ENCODE data around the gene LTK.

Gene LTK

DNA sequence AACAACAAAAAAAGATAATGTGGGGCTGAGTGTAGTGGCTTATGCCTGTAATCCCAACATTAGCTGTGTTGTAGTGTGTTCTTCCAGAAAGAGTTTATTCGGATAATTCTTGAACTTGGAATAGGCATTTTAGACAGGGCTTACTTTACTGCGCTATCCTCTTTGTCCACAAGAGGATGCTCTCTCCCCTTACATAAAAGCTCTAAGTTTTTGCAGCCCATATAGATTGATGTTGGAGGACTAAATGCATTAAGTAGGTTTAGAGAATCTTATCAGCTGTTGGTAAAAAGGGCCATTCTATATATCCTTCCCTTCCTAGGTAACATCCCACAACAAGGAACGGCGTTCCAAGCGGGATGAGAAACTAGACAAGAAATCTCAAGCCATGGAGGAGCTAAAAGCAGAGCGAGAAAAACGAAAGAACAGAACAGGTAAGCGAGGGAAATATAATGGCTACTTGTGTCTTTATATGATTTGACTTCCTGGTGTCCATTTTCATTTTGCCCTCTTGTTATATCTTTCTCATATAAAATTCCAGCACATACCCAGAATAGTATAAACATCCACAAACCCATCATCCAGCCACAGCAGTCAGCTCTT, 47.7 kb downstream of the LTK start:
- no peak overlapping the region for H3K4me3 ChIP-seq (ENCODE audit: low read length)
- H3K9ac ChIP-seq (ENCODE audit: low read depth, low read length) = no peak overlapping the region
- H3K36me3 ChIP-seq (ENCODE audit: insufficient read depth, low read length) = peaks cover 71% of the 10 kb centered on the region
- H3K4me1 ChIP-seq (ENCODE audit: insufficient read depth, low read length) = no peaks in the 10 kb centered on the region
- WGBS = 95% methylated on average over 8 of the region's 8 CpGs
- H3K27me3 ChIP-seq (ENCODE audit: insufficient read depth, low read length) = no peaks in the 10 kb centered on the region
- no peaks in the 10 kb centered on the region for H3K9me3 ChIP-seq (ENCODE audit: insufficient read depth, low read depth, low read length)
- no peak overlapping the region for H3K27ac ChIP-seq (ENCODE audit: low read depth, low read length)

DNA sequence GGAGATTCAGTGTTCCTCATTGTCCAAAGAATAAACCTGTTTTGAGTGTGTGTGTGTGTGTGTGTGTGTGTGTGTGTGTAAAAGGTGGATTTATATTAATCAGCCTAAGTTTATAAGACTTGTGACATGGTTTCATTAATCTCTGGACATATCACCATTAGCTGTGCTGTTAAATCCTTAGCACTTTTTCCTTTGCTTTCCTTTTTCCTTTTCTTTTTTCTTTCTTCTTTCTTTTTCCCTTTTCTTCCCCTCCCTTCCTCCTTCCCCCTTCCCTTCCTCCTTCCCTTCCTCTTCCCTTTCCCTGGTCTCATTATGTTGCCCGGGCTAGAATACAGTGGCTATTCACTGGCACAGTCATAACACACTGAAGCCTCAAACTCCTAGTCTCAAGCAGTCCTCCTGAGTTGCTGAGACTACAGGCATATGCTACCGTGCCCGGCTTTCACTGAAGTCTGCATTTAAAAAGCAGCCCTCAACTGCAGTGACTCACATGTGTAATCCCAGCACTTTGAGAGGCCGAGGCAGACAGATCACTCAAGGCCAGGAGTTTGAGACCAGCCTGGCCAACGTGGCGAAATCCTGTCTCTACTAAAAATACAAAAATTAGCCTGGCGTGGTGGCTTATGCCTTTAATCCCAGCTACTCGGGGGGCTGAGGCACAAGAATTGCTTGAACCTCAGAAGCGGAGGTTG, 48.6 kb downstream of the LTK start:
- Histone ChIP-seq H3K36me3 (ENCODE audit: insufficient read depth, low read length) (peaks cover 68% of the 10 kb centered on the region), H3K4me1 (ENCODE audit: insufficient read depth, low read length) (no peaks in the 10 kb centered on the region), H3K27me3 (ENCODE audit: insufficient read depth, low read length) (no peaks in the 10 kb centered on the region), H3K9ac (ENCODE audit: low read depth, low read length) (no peak overlapping the region), H3K27ac (ENCODE audit: low read depth, low read length) (no peak overlapping the region), H3K4me3 (ENCODE audit: low read length) (no peak overlapping the region), H3K9me3 (ENCODE audit: insufficient read depth, low read depth, low read length) (no peaks in the 10 kb centered on the region)
- WGBS = 82% methylated on average over 9 of the region's 9 CpGs

DNA sequence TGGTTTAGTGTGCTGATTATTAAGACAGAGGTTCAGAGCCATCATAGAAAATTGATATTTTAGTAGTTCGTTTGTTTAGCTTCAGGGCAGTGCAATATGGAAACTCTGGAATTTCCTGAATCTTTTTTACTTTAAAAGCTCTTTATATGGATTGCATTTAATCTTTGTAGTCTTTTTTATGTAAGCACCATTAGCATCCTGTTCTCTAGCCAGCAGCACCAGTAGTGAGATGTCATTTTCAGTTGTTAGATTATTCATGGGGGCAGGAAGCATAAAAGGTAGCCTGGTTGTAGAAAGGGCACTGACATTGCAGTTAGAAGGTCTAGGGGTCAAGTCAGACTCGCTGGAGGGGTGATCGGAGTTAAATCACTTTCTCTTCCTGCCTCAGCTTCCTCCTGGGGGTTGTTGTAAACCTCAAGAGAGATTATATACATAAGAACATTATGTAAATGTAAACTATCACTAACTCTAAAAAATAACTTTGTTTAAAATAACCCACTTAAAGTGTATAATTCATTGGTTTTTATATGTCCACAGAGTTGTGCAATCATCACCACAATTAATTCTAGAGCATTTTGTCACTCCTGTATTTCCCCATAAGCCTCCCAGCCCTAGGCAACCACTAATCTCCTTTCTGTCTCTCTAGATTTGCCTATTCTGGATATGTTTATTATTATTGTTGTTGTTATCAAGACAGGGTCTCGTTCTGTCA, 51.4 kb downstream of the LTK start:
- Histone ChIP-seq H3K27ac (ENCODE audit: low read depth, low read length) (no peak overlapping the region), H3K4me1 (ENCODE audit: insufficient read depth, low read length) (no peaks in the 10 kb centered on the region), H3K9ac (ENCODE audit: low read depth, low read length) (no peak overlapping the region), H3K9me3 (ENCODE audit: insufficient read depth, low read depth, low read length) (no peaks in the 10 kb centered on the region), H3K27me3 (ENCODE audit: insufficient read depth, low read length) (no peaks in the 10 kb centered on the region), H3K36me3 (ENCODE audit: insufficient read depth, low read length) (peaks cover 72% of the 10 kb centered on the region), H3K4me3 (ENCODE audit: low read length) (no peak overlapping the region)
- WGBS = 92% methylated on average over 3 of the region's 4 CpGs

Data from HUES64 (cell line).